Myocyte (in vitro differentiated cells): Measurements from ENCODE around the gene RARG. TPM values are rescaled to one million over a fixed set of nuclear protein-coding genes. Genes with fewer than 3 reads are reported as not detected.
"Not testable (repeated sequence)": the region's sequence is repeated elsewhere in the genome, so short reads cannot be mapped to it uniquely, and the experiment has no call there.

Experiments
- DNase-seq: peaks from one replicate; pipeline ENCODE4 v3.0.0-alpha.2; 2012; ENCODE audit warnings: low read depth
- total RNA-seq: library from RNA; depleted of rRNA; stranded (reverse); fragments of >200 nt; gene quantifications from 2 replicates; pipeline ENCODE4 v1.2.3, GENCODE V29; 2014

RARG gene
- total RNA-seq, 1 donor from 2014 or later, result 22.7 TPM

- DNase-seq, result peak; percentile 20
Measured at GRCh38 chr12:53173085-53173715, 58.8 kb downstream of the RARG start.

- peak; percentile 84 for DNase-seq
Measured at GRCh38 chr12:53172352-53172751, 59.7 kb downstream of the RARG start.

GRCh38 chr12:53171725-53172329 lies 60.2 kb downstream of the RARG start:
- DNase-seq, result no peak

GRCh38 chr12:53170876-53171724 lies 60.9 kb downstream of the RARG start:
- no peak for DNase-seq

- no peak for DNase-seq
Measured at GRCh38 chr12:53170215-53170614, 61.8 kb downstream of the RARG start.

- DNase-seq, result no peak
Measured at GRCh38 chr12:53169644-53170043, 62.4 kb downstream of the RARG start.

GRCh38 chr12:53166837-53167236 lies 65.2 kb downstream of the RARG start:
- DNase-seq, result no peak

GRCh38 chr12:53163008-53163407 lies 69.0 kb downstream of the RARG start:
- not testable (repeated sequence) for DNase-seq

GRCh38 chr12:53161119-53161911 lies 70.7 kb downstream of the RARG start:
- DNase-seq, result no peak

- no peak for DNase-seq
Measured at GRCh38 chr12:53160673-53161072, 71.3 kb downstream of the RARG start.

Other genes starting within 250 kb of the RARG start
- gene EIF4B, start 225.8 kb downstream of the RARG start, total RNA-seq, result 494 and 561 TPM in 2 replicates
- gene TNS2, start 182.1 kb downstream of the RARG start, total RNA-seq, result 43.8 and 59.8 TPM in 2 replicates
- 25.7 and 35.7 TPM in 2 replicates for gene SPRYD3, start 152.8 kb downstream of the RARG start, total RNA-seq
- 42.5 and 49.8 TPM in 2 replicates for gene IGFBP6, start 134.5 kb downstream of the RARG start, total RNA-seq
- not detected in 2 replicates for gene SOAT2, start 128.7 kb downstream of the RARG start, total RNA-seq
- 7.4 and 9.2 TPM in 2 replicates for gene ZNF740, start 51.5 kb downstream of the RARG start, total RNA-seq
- gene CSAD, start 51.3 kb downstream of the RARG start, total RNA-seq, result 5.6 and 15.5 TPM in 2 replicates
- gene ITGB7, start 25.0 kb downstream of the RARG start, total RNA-seq, result 0.16 and 0.32 TPM in 2 replicates
- 0.36 and 0.53 TPM in 2 replicates for gene ESPL1, start 36.1 kb upstream of the RARG start, total RNA-seq
- 253 and 294 TPM in 2 replicates for gene PFDN5, start 63.3 kb upstream of the RARG start, total RNA-seq
- gene MYG1, start 67.5 kb upstream of the RARG start, total RNA-seq, result 40.9 and 42.8 TPM in 2 replicates
- 63.6 and 74.1 TPM in 2 replicates for gene AAAS, start 89.4 kb upstream of the RARG start, total RNA-seq
- not detected in 2 replicates for gene SP7, start 104.1 kb upstream of the RARG start, total RNA-seq
- 28.9 and 35.6 TPM in 2 replicates for gene SP1, start 148.0 kb upstream of the RARG start, total RNA-seq
- not detected in 2 replicates for gene AMHR2, start 191.6 kb upstream of the RARG start, total RNA-seq
- gene PRR13, start 209.5 kb upstream of the RARG start, total RNA-seq, result 45.8 and 48.3 TPM in 2 replicates
- 141 and 158 TPM in 2 replicates for gene PCBP2, start 219.9 kb upstream of the RARG start, total RNA-seq